Retinal pigment epithelial cell (primary cell): ENCODE data around the gene PTPN12.

Experiments
- DNase-seq: peaks from one replicate; pipeline ENCODE4 v3.0.0-alpha.2; 2010; ENCODE audit warnings: low read depth
- H3K4me3 ChIP-seq: 2 replicates; pipeline ENCODE4 v1.5.1; 2011; ENCODE audit warnings: mild to moderate bottlenecking, low read length, control low read depth, moderate library complexity
- TF ChIP-seq, protein P1 (sequence below): conservative IDR thresholded peaks from 2 replicates; pipeline ENCODE4 v1.5.1; 2011; ENCODE audit warnings: low read depth, low read length, control low read depth, inconsistent platforms

PTPN12 gene

DNA sequence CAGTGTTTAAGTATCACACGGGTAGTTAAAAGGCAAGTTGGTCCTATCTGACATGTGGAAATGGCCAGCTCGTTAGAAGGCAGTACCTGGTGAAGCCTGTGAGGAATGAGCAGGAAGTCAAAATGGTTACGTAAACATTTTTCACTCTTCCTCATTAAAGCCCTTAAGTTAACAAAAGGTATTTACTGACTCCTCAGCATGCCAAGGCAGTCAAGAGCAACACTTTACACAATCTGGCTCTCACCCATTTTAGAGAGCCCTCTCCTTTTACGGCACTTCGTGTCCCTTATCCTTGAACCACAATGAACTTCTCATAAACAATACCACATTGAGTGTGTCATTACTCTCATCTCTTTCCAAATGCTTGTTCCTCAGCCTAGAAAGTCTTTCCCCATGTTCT is 148.1 kb downstream of the PTPN12 start:
- no peak for DNase-seq
- H3K4me3 ChIP-seq, result no peak overlapping the region
- TF ChIP-seq, protein P1, sequence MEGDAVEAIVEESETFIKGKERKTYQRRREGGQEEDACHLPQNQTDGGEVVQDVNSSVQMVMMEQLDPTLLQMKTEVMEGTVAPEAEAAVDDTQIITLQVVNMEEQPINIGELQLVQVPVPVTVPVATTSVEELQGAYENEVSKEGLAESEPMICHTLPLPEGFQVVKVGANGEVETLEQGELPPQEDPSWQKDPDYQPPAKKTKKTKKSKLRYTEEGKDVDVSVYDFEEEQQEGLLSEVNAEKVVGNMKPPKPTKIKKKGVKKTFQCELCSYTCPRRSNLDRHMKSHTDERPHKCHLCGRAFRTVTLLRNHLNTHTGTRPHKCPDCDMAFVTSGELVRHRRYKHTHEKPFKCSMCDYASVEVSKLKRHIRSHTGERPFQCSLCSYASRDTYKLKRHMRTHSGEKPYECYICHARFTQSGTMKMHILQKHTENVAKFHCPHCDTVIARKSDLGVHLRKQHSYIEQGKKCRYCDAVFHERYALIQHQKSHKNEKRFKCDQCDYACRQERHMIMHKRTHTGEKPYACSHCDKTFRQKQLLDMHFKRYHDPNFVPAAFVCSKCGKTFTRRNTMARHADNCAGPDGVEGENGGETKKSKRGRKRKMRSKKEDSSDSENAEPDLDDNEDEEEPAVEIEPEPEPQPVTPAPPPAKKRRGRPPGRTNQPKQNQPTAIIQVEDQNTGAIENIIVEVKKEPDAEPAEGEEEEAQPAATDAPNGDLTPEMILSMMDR, result no peak

DNA sequence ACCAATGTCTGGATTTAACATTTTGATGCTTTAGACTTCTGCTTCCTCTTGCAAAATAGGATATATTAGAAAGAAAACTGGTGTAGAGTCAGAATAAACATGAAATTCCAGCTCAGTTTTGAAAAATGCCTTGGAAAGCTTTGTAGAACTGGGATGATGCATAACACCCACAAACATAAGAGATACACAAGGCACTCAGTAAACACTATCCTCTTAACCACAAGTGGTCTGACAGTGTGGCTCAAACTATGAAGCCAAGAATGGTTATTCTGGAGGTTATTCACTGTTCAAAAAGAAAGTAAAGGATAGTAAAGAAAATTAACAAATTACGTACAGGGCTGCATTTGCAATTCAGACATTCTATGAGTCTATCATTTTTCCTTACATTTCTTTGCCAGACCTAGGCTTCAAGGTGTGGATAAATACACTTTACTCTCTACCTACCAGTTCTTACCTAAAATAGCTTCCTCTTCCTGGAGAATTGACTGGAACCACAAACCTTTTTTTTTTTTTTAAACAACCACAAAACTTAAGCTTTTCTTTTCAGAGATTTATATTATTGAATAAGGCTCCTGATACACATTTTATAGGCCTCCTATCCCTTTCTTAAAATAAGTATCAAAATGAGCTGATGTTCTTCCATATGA is 150.1 kb downstream of the PTPN12 start:
- TF ChIP-seq, protein P1, result no peak
- DNase-seq, result no peak
- no peak overlapping the region for H3K4me3 ChIP-seq

DNA sequence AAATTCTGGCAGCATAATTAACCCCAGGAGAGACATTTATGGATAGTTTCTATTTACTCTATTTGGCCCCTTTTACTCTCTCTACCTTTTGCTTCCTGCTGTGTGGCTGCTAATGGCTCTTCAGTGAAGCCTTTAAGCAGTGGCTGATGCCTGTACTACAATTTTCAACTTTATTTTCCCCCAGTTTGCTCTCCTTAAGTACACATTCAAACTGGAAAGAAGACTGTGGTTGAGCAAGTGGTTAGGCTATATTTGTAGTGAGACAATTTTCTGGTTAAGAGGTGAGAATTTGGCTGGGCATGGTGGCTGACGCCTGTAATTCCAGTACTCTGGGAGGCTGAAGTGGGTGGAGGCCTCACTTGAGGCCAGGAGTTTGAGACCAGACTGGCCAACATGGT is 150.7 kb downstream of the PTPN12 start:
- TF ChIP-seq, protein P1, result no peak
- DNase-seq, result no peak
- no peak overlapping the region for H3K4me3 ChIP-seq
